HG02763 (cell line): ENCODE data around the gene FOLR1.
"Not testable (repeated sequence)": the region's sequence is repeated elsewhere in the genome, so short reads cannot be mapped to it uniquely, and the experiment has no call there.

Experiments used
- ATAC-seq: cut with Tn5 transposase; IDR thresholded peaks from one replicate; pipeline ENCODE4 v1.9.1; 2021; ENCODE audit warnings: mild to moderate bottlenecking, moderate library complexity; ENCODE audit not compliant: unreplicated experiment

The FOLR1 gene

DNA sequence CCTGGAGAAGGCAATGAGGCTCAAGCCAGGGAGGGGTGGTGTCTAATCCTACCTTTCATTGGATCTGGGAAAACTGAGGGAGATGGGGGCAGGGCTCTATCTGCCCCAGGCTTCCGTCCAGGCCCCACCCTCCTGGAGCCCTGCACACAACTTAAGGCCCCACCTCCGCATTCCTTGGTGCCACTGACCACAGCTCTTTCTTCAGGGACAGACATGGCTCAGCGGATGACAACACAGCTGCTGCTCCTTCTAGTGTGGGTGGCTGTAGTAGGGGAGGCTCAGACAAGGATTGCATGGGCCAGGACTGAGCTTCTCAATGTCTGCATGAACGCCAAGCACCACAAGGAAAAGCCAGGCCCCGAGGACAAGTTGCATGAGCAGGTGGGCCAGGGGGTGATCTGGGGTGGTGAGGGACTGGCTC, at the start of gene FOLR1:
FOLR1 (plus strand) TSS at position 180 of the 421 bp plus-strand sequence; CDS start at position 214, 34 bp downstream.
- no peak for ATAC-seq

DNA sequence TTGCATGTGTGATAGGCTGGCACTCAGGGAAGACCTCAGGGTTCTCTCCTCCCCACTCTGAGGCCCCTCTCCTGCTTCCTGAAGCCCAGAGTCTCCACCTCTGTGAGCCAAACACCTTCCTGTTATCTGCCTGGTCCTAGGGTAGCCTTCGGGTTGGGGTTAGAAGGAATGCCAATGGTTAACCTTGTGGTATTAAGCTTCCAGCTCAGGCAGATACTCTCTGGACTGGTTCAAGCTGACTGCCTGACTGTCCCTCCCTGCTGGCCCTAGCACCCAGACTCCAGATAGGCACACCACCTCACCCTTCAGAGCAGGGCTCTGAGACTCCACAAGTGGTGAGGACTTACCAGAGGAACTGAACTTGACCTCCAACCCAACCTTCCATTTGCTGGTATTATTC, 49.4 kb upstream of the FOLR1 start:
- ATAC-seq, result not testable (repeated sequence)

DNA sequence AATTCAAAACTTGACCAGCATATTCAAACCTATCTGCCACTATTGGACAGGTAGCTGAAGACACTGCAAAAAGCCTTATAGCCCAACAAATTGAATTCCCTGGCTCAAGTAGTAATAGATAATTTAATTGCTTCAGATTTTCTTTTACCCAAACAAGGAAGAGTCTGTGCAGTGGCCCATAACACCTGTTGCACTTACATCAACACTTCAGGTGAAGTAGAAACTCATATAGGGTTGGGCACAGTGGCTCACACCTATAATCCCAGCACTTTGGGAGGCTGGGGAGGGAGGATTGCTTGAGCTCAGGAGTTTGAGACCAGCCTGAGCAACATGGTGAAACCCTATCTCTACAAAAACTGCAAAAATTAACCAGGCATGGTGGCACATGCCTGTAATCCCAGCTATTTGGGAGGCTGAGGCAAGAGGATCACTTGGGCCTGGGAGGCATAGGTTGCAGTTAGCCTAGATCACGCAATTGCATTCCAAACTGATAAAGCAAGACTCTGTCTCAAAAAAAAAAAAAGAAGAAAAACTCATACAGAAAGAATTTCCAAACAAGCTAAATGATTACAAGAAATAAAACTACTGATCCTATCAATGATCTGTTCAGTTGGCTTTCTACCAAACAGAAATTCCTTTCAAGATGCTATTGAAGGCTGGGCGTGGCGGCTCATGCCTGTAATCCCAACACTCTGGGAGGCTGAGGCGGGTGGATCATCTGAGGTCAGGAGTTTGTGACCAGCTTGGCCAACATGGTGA, 47.0 kb upstream of the FOLR1 start:
- ATAC-seq, result no peak

DNA sequence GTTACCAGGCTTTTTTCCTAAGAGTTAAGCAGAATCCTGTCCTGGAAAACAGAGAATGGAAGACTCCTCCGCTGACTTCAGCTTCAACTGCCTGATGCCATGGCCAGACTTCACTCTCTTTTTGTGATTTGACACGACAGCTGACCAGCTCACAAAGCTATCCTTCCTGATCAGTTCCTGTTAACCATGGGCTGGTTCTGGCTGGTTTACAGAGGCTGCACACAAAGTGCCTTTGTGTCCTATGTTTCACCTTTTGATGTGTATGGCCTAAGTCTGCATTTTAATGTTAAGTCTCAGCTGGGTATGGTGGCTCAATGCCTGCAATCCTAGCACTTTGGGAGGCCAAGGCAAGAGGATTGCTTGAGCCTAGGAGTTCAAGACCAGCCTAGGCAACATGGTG, 45.3 kb upstream of the FOLR1 start:
- no peak for ATAC-seq

DNA sequence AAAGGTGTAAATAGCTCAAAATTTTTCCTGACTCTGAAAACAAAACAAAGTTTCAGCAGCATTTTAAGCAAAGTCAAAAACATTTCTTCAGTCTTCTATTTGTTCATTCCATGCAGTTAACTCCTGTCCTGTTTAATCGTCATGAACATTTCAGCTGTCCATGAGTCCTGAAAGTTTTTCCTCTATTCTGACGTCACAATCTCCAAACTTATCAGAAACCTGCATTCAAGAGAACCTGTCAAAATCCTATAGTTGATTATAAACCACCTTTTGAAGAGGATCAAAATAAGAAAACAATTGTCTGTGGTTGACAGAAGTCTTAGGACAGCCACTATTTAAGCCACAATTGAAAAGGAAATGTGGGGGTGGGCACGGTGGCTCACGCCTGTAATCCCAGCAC, 41.1 kb upstream of the FOLR1 start:
- no peak for ATAC-seq

DNA sequence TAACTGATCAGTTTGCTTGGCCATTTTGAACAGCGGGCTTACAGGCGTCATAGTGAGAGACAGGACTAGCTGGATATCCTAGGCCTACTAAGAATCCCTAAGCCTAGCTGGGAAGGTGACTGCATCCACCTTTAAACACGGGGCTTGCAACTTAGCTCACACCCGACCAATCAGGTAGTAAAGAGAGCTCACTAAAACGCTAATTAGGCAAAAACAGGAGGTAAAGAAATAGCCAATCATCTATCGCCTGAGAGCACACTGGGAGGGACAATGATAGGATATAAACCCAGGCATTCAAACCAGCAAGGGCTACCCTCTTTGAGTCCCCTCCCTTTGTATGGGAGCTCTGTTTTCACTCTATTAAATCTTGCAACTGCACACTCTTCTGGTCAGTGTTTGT, 38.1 kb upstream of the FOLR1 start:
- not testable (repeated sequence) for ATAC-seq

DNA sequence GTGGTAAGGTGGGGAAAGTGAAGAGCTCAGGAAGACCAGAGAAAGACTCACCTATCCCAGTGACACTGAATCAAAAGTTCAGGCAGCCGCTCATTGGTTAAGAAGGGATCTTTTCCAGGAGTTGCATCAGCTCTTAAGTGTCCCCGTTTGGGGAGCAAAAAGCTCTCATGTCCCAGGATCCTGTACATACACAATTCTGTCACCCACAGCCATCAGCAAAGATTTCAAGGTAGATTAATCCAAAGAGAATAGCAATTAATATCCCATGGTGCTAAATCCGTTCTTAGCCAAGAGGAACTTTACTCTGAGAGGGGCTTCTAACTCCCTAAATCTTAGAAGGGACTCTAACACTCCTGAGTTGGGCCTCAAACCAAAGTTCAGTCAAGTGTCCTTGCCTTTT, 37.1 kb upstream of the FOLR1 start:
- ATAC-seq, result no peak

DNA sequence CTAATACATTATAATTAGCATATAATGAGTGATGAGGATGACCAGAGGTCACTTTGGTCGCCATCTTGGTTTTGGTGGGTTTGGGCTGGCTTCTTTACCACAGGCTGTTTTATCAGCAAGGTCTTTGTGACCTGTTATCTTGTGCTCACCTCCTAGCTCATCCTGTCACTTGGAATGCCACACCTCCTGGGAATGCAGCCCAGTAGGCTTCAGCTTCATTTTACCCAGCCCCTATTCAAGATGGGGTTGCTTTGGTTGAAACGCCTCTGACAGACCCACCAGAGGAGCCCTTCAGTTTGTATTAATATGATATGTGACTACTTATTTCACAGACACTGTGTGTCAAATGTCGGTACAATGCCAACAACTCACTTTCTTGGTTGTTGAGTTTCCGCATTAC, 36.2 kb upstream of the FOLR1 start:
- ATAC-seq, result no peak

DNA sequence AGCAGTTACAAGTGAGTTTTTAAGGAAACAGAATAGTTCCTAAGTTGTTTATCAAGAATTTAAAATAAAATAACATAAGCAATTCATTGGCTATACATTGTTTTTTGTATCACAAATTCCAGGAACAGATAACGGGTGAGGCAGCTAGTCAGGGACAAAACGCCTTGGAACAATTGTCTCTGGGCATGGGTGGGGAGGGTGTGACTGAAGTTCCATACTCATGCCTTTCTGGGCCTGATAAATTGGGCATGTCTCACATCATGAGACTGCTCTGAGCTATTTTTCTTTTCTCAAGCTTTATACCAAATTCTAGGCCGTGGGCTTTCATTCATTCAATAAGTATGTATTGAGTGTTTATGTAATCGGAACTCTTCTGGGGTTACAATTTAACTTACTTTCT, 34.8 kb upstream of the FOLR1 start:
- ATAC-seq, result no peak

DNA sequence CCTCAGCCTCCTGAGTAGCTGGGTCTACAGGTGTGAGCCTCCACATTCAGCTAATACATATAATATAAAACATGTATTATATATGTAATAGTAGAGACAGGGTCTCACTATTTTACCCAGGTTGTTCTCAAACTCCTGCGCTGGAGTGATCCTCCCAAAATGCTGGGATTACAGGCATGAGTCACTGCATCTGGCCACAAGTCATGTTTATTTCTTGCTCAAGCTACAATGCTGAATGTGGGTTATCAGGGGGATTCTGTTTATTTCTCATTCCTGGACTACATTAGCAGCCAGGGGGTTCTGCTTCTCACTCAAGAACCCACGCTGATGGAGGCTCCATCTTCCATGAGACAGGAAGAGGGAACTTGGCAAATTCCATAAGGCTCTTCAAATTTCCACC, 31.6 kb upstream of the FOLR1 start:
- no peak for ATAC-seq

DNA sequence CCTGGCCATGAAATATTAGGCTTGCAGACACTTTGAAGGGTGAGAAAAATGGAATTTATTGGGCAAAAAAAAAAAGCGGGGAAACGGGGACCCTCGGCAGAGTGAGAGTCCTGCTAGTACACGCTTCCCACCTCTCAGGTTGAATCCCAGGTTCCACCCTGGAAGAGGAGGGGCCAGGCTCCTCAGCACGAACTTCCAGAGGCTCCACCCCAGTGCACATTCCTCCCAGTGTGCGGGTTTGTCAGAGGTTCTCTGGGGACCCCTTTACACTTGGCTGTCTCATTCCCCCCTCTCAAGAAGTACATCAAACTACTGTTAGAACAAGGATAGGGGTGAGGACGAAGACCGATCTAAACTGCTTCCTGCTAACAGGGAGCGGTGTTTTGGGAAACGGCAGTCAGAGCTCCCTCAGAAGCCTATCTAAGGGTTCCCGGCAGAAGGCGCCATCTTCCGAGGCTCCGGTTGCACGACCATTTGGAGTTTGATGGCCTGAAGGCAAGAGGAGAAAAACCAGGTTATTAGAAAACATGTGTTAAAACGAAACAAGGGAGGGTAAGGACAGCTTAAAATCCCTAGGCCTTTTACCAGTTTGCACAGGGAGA, 28.9 kb upstream of the FOLR1 start:
- ATAC-seq, result no peak

DNA sequence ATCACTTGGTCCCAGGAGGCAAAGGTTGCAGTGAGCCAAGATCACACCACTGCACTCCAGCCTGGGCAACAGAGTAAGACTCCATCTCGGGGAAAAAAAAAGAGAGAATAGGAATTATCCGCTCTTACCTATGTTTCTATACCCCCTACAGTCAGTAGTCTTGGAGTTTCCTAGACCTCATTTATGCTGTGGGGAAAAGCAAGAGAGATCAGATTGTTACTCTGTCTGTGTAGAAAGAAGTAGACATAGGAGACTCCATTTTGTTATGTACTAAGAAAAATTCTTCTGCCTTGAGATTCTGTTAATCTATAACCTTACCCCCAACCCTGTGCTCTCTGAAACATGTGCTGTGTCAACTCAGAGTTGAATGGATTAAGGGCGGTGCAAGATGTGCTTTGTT, 27.8 kb upstream of the FOLR1 start:
- not testable (repeated sequence) for ATAC-seq

DNA sequence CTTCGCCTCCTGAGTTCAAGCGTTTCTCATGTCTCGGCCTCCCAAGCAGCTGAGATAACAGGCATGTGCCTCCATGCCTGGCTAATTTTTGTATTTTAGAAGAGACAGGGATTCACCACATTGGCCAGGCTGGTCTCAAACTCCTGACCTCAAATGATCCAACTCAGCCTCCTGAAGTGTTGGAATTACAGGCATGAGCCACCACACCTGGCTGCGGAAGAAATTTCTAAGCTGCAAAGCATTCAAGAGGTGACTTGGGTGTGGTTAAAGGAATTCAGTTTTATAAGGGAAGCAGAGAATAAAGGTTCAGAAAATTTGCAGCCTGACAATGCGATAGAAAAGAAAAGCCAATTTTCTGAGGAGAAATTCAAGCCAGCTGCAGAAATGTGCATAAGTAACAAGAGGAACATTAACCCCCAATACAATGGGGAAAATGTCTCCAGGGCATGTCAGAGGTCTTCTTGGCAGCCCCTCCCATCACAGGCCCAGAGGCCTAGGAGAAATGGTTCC, 22.8 kb upstream of the FOLR1 start:
- ATAC-seq, result not testable (repeated sequence)

DNA sequence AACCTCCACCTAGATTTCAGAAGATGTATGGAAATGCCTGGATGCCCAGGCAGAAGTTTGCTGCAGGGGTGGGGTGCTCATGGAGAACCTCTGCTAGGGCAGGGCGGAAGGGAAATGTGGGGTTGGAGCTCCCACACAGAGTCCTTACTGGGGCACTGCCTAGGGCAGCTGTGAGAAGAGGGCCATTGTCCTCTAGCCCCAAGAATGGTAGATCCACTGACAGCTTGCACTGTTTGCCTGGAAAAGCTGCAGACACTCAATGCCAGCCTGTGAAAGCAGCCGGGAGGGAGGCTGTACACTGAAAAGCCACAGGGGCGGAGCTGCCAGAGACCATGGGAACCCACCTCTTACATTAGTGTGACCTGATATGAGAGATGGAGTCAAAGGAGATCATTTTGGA, 22.2 kb upstream of the FOLR1 start:
- not testable (repeated sequence) for ATAC-seq

DNA sequence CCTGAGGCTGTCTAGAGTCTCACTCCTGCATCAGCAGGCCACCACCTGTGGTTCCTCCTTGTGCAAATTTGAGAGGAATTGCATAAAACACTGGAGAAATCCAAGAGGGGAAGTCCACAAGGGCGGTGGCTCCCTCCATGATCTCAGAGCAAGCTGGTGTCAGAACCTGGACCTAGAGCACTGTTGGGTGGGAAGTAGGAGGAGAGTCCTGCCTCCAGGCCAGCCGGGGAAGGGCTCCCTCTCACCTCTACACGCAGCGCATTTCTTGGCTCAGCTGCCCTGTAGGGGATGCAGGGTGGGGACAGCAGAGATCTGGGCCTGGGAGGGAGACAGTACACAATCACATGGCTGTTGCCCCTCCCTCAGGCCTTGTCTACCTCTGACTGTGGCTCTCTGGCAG, 19.9 kb upstream of the FOLR1 start:
- not testable (repeated sequence) for ATAC-seq

DNA sequence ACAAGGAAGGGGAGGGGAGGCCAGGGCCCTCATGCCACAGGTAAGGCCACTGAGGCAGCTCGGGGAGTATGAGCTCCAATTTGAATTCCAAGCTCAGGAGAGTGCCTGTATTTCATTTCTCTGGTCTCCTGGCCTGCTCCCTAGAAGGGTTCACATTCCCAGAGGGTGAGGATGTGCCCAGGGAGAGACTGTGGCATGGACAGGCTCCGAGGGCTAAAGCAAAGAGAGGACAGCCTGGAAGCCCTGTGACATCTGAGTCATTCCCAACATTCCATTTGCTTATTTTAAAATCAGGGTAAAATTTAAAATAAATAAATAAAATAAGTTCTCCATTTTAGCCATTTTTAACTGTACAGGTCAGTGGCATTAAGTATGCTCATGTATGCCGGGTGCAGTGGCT, 18.6 kb upstream of the FOLR1 start:
- ATAC-seq, result no peak

DNA sequence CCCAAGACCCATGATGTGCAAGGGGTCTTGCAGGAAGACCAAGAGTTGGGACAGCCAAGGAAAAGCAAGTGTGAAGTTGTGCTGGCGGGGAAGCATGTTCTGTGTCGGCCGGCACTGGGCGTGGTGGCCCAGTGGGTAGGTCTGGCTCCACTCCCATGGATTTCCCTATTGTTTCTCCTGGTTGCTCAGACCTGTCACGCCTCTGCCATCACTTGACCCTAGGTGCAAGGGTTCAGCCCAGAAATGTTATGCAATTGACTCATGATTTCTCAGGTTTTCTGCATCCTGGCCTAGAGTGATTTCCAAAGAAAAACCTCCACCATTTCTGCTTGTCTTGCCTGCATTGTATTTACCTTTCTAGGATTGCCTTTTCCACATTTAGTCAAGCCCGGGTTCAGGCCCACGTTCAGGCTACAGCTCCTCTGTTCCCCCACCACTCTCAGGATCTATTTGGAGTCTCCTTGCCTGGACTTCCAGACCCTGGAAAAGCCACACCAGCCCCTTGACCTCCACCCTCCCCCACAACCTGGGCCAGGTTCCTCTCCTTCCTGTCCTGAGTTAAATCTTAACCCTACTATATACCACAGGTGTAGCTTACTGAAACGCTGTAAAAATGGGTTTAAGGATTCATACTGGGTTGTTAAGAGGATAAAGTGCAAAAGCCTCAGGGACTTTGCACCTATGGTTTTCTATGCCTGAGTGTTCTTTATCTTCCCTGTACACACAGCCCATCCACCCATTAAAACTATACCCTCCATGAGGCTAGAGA, 17.5 kb upstream of the FOLR1 start:
- ATAC-seq, result no peak

DNA sequence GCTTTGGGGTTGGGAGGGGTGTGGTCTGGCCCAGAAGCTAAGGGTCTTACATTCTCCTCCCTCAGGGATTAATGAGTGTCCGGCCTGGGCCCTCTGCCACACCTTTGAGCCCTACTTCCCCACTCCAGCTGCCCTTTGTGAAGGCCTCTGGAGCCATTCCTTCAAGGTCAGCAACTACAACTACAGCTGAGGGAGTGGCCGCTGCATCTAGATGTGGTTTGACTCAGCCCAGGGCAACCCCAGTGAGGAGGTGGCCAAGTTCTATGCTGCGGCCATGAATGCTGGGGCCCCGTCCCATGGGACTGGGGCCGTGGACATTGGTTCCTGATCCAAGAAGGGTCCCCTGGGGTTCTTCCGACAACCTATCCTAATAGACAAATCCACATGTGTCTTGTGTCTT, 14.3 kb upstream of the FOLR1 start:
- no peak for ATAC-seq

DNA sequence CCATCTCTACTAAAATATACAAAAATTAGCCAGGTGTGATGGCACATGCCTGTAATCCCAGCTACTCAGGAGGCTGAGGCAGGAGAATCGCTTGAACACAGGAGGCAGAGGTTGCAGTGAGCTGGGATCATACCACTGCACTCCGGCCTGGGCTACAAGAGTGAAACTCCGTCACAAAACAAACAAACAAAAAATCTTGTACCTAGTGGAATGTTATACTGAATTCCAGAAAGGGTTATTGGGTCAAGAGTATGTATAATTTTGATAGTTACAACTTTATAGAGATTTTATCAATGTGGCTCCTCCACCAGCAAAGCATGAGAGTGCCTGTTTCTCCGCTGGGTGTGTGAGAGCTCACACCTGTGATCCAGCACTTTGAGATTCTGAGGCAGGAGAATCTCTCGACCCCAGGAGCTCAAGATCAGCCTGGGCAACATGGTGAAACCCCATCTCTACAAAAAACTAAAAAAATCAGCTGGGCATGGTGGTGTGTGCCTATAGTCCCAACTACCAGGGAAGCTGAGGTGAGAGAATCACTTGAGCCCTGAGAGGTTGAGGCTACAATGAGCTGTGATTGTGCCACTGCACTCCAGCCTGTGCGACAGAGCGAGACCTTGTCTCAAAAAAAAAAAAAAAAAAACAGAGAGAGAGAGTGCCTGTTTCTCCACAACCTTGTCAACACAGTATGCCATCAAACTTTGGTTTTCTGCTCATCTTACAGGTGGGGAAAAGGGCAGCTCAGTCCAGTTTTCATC, 12.7 kb upstream of the FOLR1 start:
- no peak for ATAC-seq

DNA sequence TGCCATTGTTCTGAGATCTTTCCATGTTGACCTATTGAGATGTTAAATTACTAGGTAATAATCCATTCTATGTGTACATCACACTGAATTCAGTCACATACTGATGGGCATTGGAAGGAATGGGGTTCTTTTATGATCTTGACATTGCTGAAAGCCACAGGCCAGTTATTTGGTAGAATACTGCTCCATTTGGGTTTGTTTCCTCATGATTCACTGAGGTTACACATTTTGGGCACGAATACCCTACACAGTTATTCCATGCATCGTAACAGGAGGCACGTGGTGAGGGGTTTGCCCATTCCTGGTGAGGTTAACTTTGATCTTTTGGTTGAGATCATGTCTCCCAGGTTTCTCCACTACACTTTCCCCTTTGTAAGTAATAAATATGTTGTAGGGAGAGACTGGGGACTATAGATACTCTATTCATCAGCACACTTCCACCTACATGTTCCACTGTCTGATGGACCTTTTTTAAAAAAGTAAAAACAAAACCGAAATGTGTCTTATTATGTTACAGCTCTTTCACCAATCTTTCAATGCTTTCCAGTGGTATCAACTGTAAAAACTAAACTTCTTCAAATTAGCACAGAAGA, 12.0 kb upstream of the FOLR1 start:
- no peak for ATAC-seq
